HG03432 (cell line): ENCODE results near the gene SLC25A52.
"Not testable (repeated sequence)": the region's sequence is repeated elsewhere in the genome, so short reads cannot be mapped to it uniquely, and the experiment has no call there.

Experiments used
- ATAC-seq: cut with Tn5 transposase; IDR thresholded peaks from one replicate; pipeline ENCODE4 v1.9.1; 2021; ENCODE audit warnings: mild to moderate bottlenecking, moderate library complexity; ENCODE audit not compliant: unreplicated experiment

SLC25A52 gene

GRCh38 chr18:31741097-31741735, 19.5 kb downstream of the SLC25A52 start:
- ATAC-seq, result no peak

- ATAC-seq, result no peak
Measured at GRCh38 chr18:31740180-31740579, 20.5 kb downstream of the SLC25A52 start.

- ATAC-seq, result no peak
Measured at GRCh38 chr18:31739651-31740050, 21.0 kb downstream of the SLC25A52 start.

- ATAC-seq, result no peak
Measured at GRCh38 chr18:31738460-31739407, 21.9 kb downstream of the SLC25A52 start.

GRCh38 chr18:31736630-31737029, 24.1 kb downstream of the SLC25A52 start:
- peak; percentile 91 for ATAC-seq

GRCh38 chr18:31731628-31732027, 29.1 kb downstream of the SLC25A52 start:
- ATAC-seq, result no peak

- ATAC-seq, result not testable (repeated sequence)
Measured at GRCh38 chr18:31729196-31729595, 31.5 kb downstream of the SLC25A52 start.

- ATAC-seq, result peak; percentile 51
Measured at GRCh38 chr18:31723990-31724711, 36.5 kb downstream of the SLC25A52 start.

GRCh38 chr18:31723639-31723989, 37.1 kb downstream of the SLC25A52 start:
- ATAC-seq, result no peak

- peak; percentile 95 for ATAC-seq
Measured at GRCh38 chr18:31722369-31722957, 38.2 kb downstream of the SLC25A52 start.

GRCh38 chr18:31721601-31722000, 39.1 kb downstream of the SLC25A52 start:
- no peak for ATAC-seq

- no peak for ATAC-seq
Measured at GRCh38 chr18:31720867-31721266, 39.8 kb downstream of the SLC25A52 start.

GRCh38 chr18:31719363-31720006, 41.2 kb downstream of the SLC25A52 start:
- ATAC-seq, result no peak

GRCh38 chr18:31718386-31718785, 42.3 kb downstream of the SLC25A52 start:
- ATAC-seq, result no peak

- ATAC-seq, result peak; percentile 67
Measured at GRCh38 chr18:31716362-31716761, 44.3 kb downstream of the SLC25A52 start.

GRCh38 chr18:31711365-31712172, 49.1 kb downstream of the SLC25A52 start:
- no peak for ATAC-seq

- ATAC-seq, result no peak
Measured at GRCh38 chr18:31710826-31711225, 49.9 kb downstream of the SLC25A52 start.
